Transverse colon (tissue), 4 donors: ENCODE data around the gene GBX2. TPM values are rescaled to one million over a fixed set of nuclear protein-coding genes. Genes with fewer than 3 reads are reported as not detected.

ENCODE experiments used
- DNase-seq: peaks from one replicate; pipeline ENCODE4 v3.0.0-alpha.2; 2019
- H3K27ac ChIP-seq, 4 donors: fragments of 200-600 bp; sonication (generic); 2 replicates each; pipeline ENCODE4 v1.5.1; 2016 to 2018; ENCODE audit warnings: inconsistent platforms in 4 of 4
- H3K27me3 ChIP-seq: fragments of 200-600 bp; sonication (generic); 2 replicates; pipeline ENCODE4 v1.5.1; 2017; ENCODE audit warnings: inconsistent platforms
- H3K36me3 ChIP-seq, 4 donors: fragments of 200-600 bp; sonication (generic); 2 replicates each; pipeline ENCODE4 v1.5.1; 2017 to 2019; ENCODE audit warnings: inconsistent platforms in 4 of 4
- H3K4me1 ChIP-seq, 4 donors: fragments of 200-600 bp; sonication (generic); 2 replicates each; pipeline ENCODE4 v1.5.1; 2017 to 2020; ENCODE audit warnings: inconsistent platforms in 4 of 4
- H3K4me3 ChIP-seq, 4 donors: fragments of 200-600 bp; sonication (generic); 1 replicate in 1 of 4; 2 replicates in 3 of 4; pipeline versions ENCODE4 v1.5.1 to v1.6.1; 2017 to 2019; ENCODE audit warnings: inconsistent platforms in 4 of 4
- H3K9me3 ChIP-seq, 2 donors: fragments of 200-600 bp; sonication (generic); 2 replicates each; pipeline ENCODE4 v1.5.1; 2017 to 2019; ENCODE audit warnings: inconsistent platforms in 2 of 2
- CTCF ChIP-seq, 5 experiments: fragments of 200-600 bp in 3 of 5; fragments of 450-650 bp in 2 of 5; sonication (generic) in 3 of 5; IDR thresholded peaks; 1 replicate in 2 of 5; 2 replicates in 3 of 5; pipeline ENCODE4 v1.5.1; 2016 to 2017; ENCODE audit warnings: antibody characterized with exemption in 5 of 5, inconsistent platforms in 3 of 5, mild to moderate bottlenecking in 2 of 5, moderate library complexity in 1 of 5
- EP300 ChIP-seq: sonication (generic); formaldehyde crosslinking; IDR thresholded peaks from one replicate; pipeline ENCODE4 v1.6.1; 2017; ENCODE audit warnings: antibody characterized with exemption, low read depth
- POLR2A ChIP-seq: fragments of 450-650 bp; IDR thresholded peaks from one replicate; pipeline ENCODE4 v1.6.1; 2016; ENCODE audit warnings: antibody characterized with exemption, mild to moderate bottlenecking, moderate library complexity
- POLR2AphosphoS5 ChIP-seq, 3 donors: sonication (generic); formaldehyde crosslinking; IDR thresholded peaks; one replicate each; pipeline ENCODE4 v1.6.1; 2016; ENCODE audit warnings: antibody characterized with exemption in 3 of 3
- WGBS, 2 donors: methylation state at CpG; one replicate each; pipeline ENCODE4 v1.1.5; 2018; ENCODE audit warnings: low coverage in 1 of 2; 5-methylcytosine and 5-hydroxymethylcytosine counted together
- in situ Hi-C, 4 donors: fragments of 200-750 bp; cut with MboI; loops; one replicate each; pipeline versions ENCODE4 v1.15.0 to v1.15.1; 2017; ENCODE audit warnings: low sequenced_read_pairs in 3 of 4, low pct_ligation_motif_present in 1 of 4, low pct_unique_long_range_greater_than_20kb in 1 of 4
- intact Hi-C: fragments of 100-400 bp; cut with DNase I; formaldehyde crosslinking; loops from one replicate; pipeline ENCODE4 v1.15.1; 2023; ENCODE audit warnings: low total_unique reads
- total RNA-seq, 4 donors: library from RNA; depleted of rRNA; stranded (reverse); fragments of >200 nt; gene quantifications; one replicate each; pipeline ENCODE4 v1.1.0, GENCODE V29; 2016

GBX2 gene
- total RNA-seq, 4 donors from 2014 or later, result not detected

- Histone ChIP-seq H3K27ac (no peak overlapping the region), H3K9me3 (no peaks in the 10 kb centered on the region), H3K36me3 (peaks cover 0 to 8% (median 3%) of the 10 kb centered on the region in 4 donors), H3K4me1 (no peaks in the 10 kb centered on the region), H3K27me3 (no peaks in the 10 kb centered on the region), H3K4me3 (no peak overlapping the region)
- intact Hi-C loops, result no loop called here
- 96 to 100% methylated on average over 3 to 19 of the region's 19 CpGs for WGBS, 2 donors
- in situ Hi-C loops, result no loop called here
- no peak for DNase-seq
- TF ChIP-seq EP300, result no peak
- no peak for TF ChIP-seq POLR2AphosphoS5 (IDR thresholded peaks at IDR 0.05)
- no peak for TF ChIP-seq POLR2A
- no peak for TF ChIP-seq CTCF (IDR thresholded peaks at IDR 0.05)
Observed at GRCh38 chr2:236123716-236124115, 44.5 kb downstream of the GBX2 start.

- no peaks in the 10 kb centered on the region for H3K27me3 ChIP-seq
- no peaks in the 10 kb centered on the region for H3K9me3 ChIP-seq
- in situ Hi-C loops, result no loop called here
- H3K36me3 ChIP-seq, result peaks cover 0 to 8% (median 3%) of the 10 kb centered on the region in 4 donors
- H3K27ac ChIP-seq, result no peak overlapping the region
- whole genome bisulfite sequencing, 2 donors, result 78 to 92% methylated on average over 2 to 3 of the region's 3 CpGs
- no peak overlapping the region for H3K4me3 ChIP-seq
- DNase-seq, result no peak
- TF ChIP-seq POLR2AphosphoS5 (IDR thresholded peaks at IDR 0.05) (no peak), POLR2A (no peak), CTCF (IDR thresholded peaks at IDR 0.05) (no peak), EP300 (no peak)
- intact Hi-C loops, result no loop called here
- H3K4me1 ChIP-seq, result no peaks in the 10 kb centered on the region
Observed at GRCh38 chr2:236122236-236122635, 46.0 kb downstream of the GBX2 start.

GRCh38 chr2:236121546-236121945 is 46.6 kb downstream of the GBX2 start:
- H3K9me3 ChIP-seq, result no peaks in the 10 kb centered on the region
- intact Hi-C loops, result no loop called here
- 87 to 94% methylated on average over 2 to 7 of the region's 7 CpGs for WGBS, 2 donors
- no peak overlapping the region for H3K27ac ChIP-seq
- H3K4me3 ChIP-seq, result no peak overlapping the region
- TF ChIP-seq CTCF (IDR thresholded peaks at IDR 0.05) (no peak), POLR2A (no peak), POLR2AphosphoS5 (IDR thresholded peaks at IDR 0.05) (no peak), EP300 (no peak)
- no peak for DNase-seq
- H3K4me1 ChIP-seq, result no peaks in the 10 kb centered on the region
- H3K27me3 ChIP-seq, result no peaks in the 10 kb centered on the region
- in situ Hi-C loops, result no loop called here
- peaks cover 0 to 8% (median 3%) of the 10 kb centered on the region in 4 donors for H3K36me3 ChIP-seq

GRCh38 chr2:236120829-236121228 is 47.4 kb downstream of the GBX2 start:
- 68 to 100% methylated on average over 1 to 5 of the region's 5 CpGs for WGBS, 2 donors
- Histone ChIP-seq H3K27me3 (no peaks in the 10 kb centered on the region), H3K9me3 (no peaks in the 10 kb centered on the region), H3K27ac (no peak overlapping the region), H3K4me3 (no peak overlapping the region), H3K36me3 (peaks cover 0 to 8% (median 3%) of the 10 kb centered on the region in 4 donors), H3K4me1 (no peaks in the 10 kb centered on the region)
- in situ Hi-C loops (no loop called here), intact Hi-C loops (no loop called here)
- DNase-seq, result no peak
- TF ChIP-seq POLR2AphosphoS5 (IDR thresholded peaks at IDR 0.05) (no peak), EP300 (no peak), CTCF (IDR thresholded peaks at IDR 0.05) (no peak), POLR2A (no peak)
